Endothelial cell of umbilical vein (primary cell): ENCODE measurements around the gene ZNF639.

ENCODE experiments used
- CTCF ChIP-seq, 2 donors: IDR thresholded peaks; 1 replicate in 1 of 2; 2 replicates in 1 of 2; pipeline ENCODE4 v1.5.1; 2011; ENCODE audit warnings: low read length in 2 of 2, mild to moderate bottlenecking in 2 of 2, moderate library complexity in 2 of 2, control low read depth in 1 of 2, inconsistent platforms in 1 of 2, low read depth in 1 of 2; ENCODE audit not compliant: insufficient read depth in 1 of 2; ENCODE audit errors: extremely low read depth in 1 of 2
- EZH2 ChIP-seq: IDR thresholded peaks from 2 replicates; pipeline ENCODE4 v1.6.1; 2012; ENCODE audit warnings: borderline replicate concordance, low read depth, mild to moderate bottlenecking, moderate library complexity, low read length, inconsistent platforms; ENCODE audit not compliant: severe bottlenecking
- GATA2 ChIP-seq: IDR thresholded peaks from 2 replicates; pipeline ENCODE4 v1.7.0; 2011; ENCODE audit warnings: low read depth, mild to moderate bottlenecking, moderate library complexity, mixed read lengths, low read length; ENCODE audit not compliant: insufficient read length, insufficient read depth
- POLR2A ChIP-seq: IDR thresholded peaks from 2 replicates; pipeline ENCODE4 v1.6.1; 2012; ENCODE audit warnings: low read depth, mild to moderate bottlenecking, control low read depth, low read length
- POLR2AphosphoS5 ChIP-seq: IDR thresholded peaks from 2 replicates; pipeline ENCODE4 v1.6.1; 2012; ENCODE audit warnings: low read depth, mild to moderate bottlenecking, control low read depth, low read length, moderate library complexity; ENCODE audit not compliant: insufficient read depth

DNA sequence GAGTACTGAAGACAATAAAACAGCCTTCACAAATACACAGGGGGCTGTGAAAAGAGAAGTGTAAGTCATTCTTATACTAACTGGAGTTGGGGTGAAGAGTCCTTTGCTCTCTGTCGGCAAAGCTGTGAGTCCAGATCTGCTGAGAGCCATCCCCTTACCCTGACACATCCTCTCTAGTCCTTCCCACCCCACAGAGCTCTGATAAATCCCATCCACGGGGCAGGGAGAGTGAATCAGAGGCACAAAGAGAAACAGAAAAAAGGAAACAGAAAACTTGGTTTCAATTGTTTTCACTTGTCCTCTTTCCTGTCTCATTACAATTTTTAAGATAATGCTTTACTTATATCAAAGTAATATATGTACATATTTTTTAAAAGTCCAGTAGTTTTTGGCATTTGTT is 18.2 kb upstream of the ZNF639 start:
- TF ChIP-seq POLR2AphosphoS5 (no peak), GATA2 (no peak), POLR2A (no peak), CTCF (IDR thresholded peaks at IDR 0.05; ENCODE audit: extremely low read depth in 1 of 2, insufficient read depth in 1 of 2, low read depth in 1 of 2, low read length in 2 of 2) (no peak), EZH2 (no peak)
